ENCODE measurements around the gene EGF.

GRCh38 chr4:110055158-110055768 lies 142.6 kb downstream of the EGF start:
- no peak for TF ChIP-seq POLR2AphosphoS5 (IDR thresholded peaks at IDR 0.05; ENCODE audit: borderline replicate concordance, low read depth, low read length)
- no peak for TF ChIP-seq EZH2 (IDR thresholded peaks at IDR 0.05)

All from SK-N-MC (cell line).